ENCODE results near the gene TOX2.

The TOX2 gene

GRCh38 chr20:43914311-43915210, at the start of gene TOX2:
TOX2 (plus strand) TSS chr20:43914852; CDS start chr20:43914892, 40 bp downstream.
- DNase-seq (ENCODE audit: low read depth) = no peak

- no peak for DNase-seq (ENCODE audit: low read depth)
Observed at GRCh38 chr20:43868091-43868490, 46.6 kb upstream of the TOX2 start.

DNA sequence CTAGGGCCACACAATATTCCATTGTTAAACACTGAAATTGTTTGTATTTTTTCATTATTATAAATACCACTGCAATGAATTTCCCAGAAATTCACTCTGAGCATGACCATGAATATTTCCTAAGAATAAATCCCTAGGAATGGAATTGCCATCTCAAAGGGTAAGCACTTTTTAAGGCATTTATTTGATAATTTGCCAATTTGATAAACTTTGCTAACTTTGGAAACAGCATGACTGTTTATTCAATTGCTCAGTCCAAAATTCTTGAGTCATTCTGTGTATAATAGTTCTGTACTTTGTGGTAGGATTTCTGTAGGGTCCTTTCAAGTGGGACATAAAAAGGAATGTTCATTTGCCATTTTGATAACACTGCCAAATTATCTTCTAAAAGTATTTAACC, 44.2 kb upstream of the TOX2 start:
- DNase-seq (ENCODE audit: low read depth) = no peak

DNA sequence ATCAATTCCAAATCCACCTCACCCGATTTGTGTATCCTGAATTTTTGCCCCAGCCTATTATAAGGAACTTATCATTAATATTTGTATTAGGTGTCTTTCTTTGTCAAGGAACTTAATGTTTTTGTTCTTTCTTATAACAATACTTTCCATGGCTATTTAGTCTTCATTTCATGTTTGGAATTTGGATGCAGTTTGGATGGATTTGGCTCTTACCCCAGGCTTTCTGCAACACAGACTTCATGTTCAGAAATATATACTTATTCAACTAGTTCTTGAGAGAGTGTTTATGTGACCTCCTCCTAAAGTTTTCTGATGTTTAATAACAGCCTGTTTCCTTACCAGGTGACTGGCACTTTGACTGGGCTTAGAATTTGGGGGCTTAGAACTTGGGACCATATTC, 35.9 kb upstream of the TOX2 start:
- DNase-seq (ENCODE audit: low read depth) = no peak

DNA sequence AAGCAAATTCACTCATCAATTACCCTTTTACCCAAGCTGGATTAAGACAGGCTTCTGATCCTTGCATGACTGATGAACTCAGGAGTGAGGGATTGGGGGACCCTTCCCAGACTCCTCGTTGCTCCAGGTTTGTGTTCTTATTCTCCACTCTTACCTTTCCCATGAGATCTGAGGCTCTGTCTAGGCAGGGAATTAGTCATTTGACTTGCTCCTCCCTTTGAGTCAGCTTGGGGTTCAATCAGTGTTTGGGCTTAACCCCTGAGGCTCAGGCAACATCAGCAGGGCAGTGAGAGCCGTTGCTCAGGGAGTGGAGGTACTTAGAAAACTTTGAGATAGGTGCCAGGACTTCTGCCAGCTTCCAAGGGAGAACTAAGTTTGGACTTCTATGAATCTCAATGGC, 20.7 kb upstream of the TOX2 start:
- no peak for DNase-seq (ENCODE audit: low read depth)

- DNase-seq (ENCODE audit: low read depth) = no peak
Observed at GRCh38 chr20:43894491-43894890, 20.2 kb upstream of the TOX2 start.

- no peak for DNase-seq (ENCODE audit: low read depth)
Observed at GRCh38 chr20:43895235-43895634, 19.4 kb upstream of the TOX2 start.

GRCh38 chr20:43899274-43900120, 15.2 kb upstream of the TOX2 start:
- no peak for DNase-seq (ENCODE audit: low read depth)

DNA sequence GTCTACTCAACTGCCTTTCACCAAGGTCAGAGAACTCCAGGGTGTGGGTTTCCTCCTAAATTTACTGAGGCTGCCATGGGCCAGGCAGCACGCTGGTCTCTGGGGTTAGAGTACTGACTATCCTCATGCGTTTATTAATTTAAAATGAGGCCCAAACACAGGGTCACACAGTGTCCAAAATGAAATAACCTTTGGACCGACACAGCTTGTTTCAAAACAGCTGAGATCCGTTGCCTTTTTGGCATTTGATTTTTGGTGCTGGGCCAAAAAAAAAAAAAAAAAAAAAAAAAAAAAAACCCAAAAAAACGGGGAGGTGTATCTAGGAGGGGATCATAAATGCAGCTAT, 14.6 kb upstream of the TOX2 start:
- DNase-seq (ENCODE audit: low read depth) = no peak

- DNase-seq (ENCODE audit: low read depth) = no peak
Observed at GRCh38 chr20:43900496-43900895, 14.2 kb upstream of the TOX2 start.

- no peak for DNase-seq (ENCODE audit: low read depth)
Observed at GRCh38 chr20:43901296-43901695, 13.4 kb upstream of the TOX2 start.

GRCh38 chr20:43903953-43904826, 10.5 kb upstream of the TOX2 start:
- DNase-seq (ENCODE audit: low read depth) = no peak

DNA sequence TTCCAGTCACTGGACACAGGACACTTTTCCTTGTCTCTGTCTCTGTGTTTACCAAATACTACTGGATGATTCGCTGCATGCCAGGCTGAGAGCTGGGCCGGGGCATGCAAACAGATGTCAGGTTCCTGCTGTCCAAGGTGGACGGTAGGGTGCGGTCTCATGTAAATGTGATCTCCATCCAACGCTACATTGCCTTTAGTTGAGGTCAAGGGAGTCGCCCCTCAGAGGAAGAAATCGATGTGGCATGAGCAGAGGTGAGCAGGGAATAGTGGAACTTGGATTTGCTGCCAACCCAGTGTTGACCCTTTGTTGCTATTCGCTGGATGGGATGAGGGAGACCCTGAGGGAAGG, 9.8 kb upstream of the TOX2 start:
- no peak for DNase-seq (ENCODE audit: low read depth)

- no peak for DNase-seq (ENCODE audit: low read depth)
Observed at GRCh38 chr20:43906505-43907034, 8.1 kb upstream of the TOX2 start.

DNA sequence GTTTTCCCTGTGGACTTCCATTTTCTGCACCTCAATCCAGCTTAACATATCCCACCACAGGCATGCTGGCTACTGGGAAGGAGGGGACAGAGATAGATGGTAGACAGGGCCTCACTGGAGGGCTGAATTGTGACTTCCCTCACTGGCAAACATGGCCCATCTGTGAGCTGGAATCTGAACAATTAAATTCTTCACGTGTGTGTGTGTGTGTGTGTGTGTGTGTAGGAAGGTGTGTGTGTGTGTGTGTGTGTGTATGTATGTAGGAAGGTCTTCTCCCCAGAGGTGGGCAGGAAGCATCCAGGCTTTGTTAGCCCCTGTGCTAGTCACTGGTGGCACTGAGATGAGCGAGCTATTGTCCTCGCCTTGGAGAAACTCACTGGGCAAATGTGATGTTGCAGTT, 5.4 kb upstream of the TOX2 start:
- no peak for DNase-seq (ENCODE audit: low read depth)

GRCh38 chr20:43909720-43910119, 4.9 kb upstream of the TOX2 start:
- no peak for DNase-seq (ENCODE audit: low read depth)

DNA sequence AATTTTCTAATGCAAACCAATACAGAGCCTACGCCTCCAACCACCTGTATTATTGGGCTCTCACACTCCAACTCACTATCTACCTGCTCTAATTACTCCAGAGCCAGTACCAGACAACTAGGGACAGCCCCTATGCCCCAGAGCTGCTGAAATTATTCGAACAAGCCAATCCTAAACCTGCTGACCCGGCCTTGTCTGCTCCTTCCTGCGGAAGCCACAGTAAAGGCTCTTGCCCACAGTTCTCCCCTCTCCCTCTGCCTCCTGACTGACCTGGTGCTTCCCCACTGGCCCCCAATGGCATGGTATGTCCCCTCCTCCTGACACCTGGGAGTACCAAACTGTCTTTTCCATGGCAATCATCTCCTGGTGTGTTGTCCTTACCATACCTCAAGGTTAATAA, 4.1 kb upstream of the TOX2 start:
- no peak for DNase-seq (ENCODE audit: low read depth)

GRCh38 chr20:43911066-43911465, 3.6 kb upstream of the TOX2 start:
- no peak for DNase-seq (ENCODE audit: low read depth)

DNA sequence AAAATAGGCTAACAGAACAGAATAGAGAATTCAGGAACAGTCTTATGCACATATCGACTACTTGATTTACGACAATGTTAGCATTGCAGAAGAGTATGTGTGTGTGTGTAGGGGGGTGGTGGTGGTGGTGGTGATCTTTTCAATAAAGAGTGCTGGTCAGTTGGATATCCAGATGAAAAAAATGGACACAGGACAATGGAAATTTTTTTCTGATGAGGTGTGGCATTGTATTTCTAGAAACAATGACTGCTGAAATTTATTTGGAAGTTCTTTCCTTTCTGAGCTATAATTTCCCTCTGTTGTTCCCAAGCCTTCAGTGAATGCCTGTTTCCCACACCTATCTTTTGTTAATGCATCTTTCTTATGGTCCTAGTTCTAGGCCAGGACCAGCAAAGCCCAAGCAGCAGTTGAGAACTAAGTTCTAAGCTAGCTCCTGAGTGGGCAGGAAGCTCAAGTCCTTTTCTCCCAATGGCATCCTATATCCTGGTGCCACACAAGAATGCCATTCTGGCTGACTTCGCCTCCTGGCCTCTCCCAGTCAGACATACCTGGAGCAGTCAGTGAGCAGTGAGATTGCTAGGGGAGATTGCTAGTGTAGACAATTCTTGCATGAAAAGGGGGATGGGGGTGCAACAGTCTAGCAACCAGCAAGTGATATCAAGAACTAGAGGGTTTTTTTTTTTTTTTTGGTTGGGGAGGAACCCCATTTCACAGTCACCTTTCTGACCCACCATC, 1.2 kb upstream of the TOX2 start:
- no peak for DNase-seq (ENCODE audit: low read depth)

DNA sequence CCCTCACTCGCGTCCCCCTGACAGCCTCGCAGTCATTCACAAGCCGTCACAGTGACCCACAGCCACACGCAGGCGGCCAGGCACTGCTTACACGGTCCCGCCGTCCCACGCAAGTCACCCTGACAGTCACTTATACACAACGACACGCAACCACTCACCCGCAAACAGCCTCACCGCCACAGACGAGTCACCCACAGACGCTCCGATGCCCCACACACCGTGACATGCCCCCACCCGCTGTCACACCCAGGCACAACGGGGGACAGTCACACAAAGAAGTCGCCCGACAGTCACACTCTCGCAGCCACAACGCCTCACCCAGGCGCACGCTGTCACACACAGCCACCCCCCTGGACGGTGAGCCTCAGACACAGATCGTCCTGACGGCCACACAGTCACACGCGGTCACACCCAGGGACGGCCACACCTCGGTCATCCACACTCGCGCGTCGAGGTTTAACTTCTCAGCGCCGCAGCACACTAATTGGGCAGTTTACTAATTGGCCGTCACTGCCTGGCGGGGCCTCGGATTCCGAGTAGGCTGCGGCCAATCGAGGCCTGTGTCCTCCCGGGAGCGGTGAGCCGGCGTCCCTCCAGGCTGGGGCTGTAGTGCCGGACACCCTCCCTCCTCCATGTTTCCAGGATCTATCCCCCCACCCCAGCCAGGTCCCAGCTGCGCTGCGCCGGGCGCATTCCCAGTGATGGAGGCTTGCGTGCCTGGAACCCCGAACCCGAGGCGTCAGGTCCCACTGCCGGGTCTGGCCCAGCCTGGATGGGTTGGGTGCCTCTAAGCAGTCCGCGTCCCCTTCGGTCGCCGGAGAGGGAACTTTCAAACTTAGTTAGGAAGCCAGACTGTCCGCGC, 790 bp downstream of the TOX2 start:
- DNase-seq (ENCODE audit: low read depth) = no peak
